ENCODE measurements around the gene UBTD2. TPM values are rescaled to one million over a fixed set of nuclear protein-coding genes. Genes with fewer than 3 reads are reported as not detected.
"Not testable (repeated sequence)": the region's sequence is repeated elsewhere in the genome, so short reads cannot be mapped to it uniquely, and the experiment has no call there.

The UBTD2 gene
- total RNA-seq, 1 experiment from 2014 or later = 26.1 TPM

GRCh38 chr5:172293054-172293744 lies 9.6 kb upstream of the UBTD2 start:
- DNase-seq (ENCODE audit: low read depth) = peak; percentile 68

DNA sequence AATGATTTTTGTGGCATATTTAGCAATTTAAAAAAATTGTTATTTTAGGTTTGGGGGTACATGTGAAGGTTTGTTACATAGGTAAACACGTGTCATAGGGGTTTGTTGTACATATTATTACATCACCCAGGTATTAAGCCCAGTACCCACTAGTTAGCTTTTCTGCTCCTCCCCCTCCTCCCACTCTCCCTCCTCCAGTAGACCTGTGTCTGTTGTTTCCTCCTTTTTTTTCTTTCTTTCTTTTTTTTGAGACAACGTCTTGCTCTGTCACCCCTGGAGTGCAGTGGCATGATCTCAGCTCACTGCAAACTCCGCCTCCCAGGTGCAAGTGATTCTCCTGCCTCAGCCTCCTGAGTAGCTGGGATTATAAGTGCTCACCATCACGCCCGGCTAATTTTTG lies 8.3 kb upstream of the UBTD2 start:
- DNase-seq (ENCODE audit: low read depth) = not testable (repeated sequence)

DNA sequence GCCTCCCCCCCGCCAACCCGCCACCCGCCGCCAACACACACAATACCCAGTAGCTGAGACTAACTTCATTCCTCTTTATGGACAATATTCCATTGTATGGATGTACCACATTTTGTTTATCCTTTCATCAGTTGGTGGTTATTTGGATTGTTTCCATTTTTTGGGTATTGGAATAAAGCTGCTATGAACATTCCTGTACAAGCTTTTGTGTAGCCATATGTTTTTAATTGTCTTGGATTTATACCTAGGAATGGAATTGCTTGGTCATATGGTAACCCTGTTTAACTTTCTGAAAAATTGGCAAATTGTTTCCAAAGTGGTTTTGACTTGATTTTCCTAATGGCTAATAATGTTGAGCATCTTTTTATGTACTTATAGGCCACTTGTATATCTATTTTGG lies 4.9 kb upstream of the UBTD2 start:
- no peak for DNase-seq (ENCODE audit: low read depth)

DNA sequence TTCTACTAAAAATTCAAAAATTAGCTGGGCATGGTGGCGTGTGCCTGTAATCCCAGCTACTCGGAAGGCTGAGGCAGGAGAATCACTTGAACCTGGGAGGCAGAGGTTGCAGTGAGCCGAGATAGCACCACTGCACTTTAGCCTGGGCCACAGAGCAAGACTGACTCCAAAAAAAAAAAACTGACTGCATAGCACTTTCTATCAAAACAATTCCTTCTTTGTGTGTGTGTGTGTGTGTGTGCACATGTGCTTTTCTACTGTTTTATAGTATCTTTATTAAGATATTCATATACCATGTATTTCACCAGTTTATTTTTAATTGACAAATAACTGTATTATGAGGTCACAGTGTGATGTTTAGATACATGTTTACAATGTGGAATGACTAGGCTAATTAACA lies 3.6 kb upstream of the UBTD2 start:
- DNase-seq (ENCODE audit: low read depth) = not testable (repeated sequence)

DNA sequence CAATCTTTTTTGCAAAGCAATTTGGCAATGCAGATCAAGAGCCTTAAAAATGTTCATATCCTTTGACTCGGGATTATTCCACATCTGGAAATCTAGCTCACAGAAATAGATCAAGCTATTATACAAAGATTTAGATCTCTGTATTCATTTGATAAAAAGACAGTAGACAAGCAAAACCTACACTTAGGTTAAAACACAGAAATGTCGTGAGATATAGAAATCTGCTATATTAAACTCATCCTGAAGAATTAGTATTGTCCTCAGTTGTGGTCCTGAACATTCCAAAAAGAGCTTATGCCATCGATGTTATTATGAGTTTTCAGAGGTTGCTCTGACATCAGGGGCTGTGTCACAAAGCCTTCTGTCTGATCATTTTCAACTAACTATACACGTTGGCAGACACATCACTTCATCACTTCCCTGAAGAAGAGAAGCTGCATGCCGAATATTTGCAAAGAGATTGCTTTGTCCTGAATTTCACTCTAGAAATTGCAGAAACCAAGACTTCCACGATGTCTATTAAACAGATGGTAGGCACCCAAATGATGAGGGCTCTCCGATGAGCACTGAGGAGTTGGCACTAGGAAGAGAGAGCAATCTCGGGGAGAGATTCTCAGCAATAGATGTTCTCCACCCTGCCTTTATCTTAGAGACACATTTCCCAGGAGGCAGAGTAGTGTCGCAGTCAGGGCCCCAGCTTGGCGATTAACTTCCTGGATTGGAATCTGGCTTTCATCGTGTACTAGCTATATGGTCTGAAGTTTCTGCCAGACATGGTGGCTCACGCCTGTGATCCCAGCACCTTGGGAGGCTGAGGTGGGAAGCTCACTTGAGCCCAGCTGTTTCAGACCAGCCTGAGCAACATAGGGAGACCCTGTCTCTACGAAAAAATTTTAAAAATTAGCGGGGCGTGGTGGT lies 1.9 kb upstream of the UBTD2 start:
- no peak for DNase-seq (ENCODE audit: low read depth)

GRCh38 chr5:172284611-172284980 lies 1.0 kb upstream of the UBTD2 start:
- peak; percentile 37 for DNase-seq (ENCODE audit: low read depth)

DNA sequence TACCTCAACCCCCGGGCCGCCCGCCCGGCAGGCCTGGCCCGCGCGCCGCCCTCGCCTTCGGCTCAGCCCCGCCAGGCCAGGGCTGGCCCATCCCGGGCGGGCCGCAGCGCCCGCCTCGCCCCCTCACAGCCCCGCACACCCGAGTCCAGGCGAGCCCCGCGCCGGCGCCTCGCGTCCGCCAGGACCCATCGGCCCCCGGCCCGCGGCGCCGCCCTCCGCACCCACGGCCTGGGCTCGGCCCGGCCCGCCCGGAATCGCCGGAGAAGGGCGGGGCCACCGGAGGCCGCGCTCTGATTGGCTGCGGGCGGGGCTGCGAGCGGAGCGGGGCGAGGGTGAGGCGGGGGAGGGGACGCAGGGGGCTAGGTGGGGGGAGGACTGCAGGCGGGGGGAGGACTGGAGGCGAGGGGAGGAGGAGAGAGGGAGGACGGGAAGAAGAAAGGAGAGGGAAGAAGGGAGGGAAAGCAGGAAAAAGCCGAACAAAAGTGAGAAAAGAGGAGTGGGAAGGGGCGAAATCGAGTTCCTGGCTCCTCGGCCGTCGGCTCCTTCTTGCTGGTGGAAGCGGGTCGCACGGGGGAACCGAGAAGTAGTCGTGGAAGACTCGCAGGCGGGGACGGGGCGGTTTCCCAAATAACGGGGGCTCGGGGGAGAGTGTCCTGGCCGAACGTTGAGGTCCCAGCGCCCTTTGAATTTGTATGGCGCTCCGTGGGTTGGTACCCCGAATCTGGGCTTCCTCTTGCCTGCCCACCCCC lies 472 bp upstream of the UBTD2 start:
- DNase-seq (ENCODE audit: low read depth) = peak; percentile 77

- peak; percentile 33 for DNase-seq (ENCODE audit: low read depth)
Observed at GRCh38 chr5:172282272-172283019, 1.1 kb downstream of the UBTD2 start.

GRCh38 chr5:172281346-172281745 lies 2.2 kb downstream of the UBTD2 start:
- no peak for DNase-seq (ENCODE audit: low read depth)

DNA sequence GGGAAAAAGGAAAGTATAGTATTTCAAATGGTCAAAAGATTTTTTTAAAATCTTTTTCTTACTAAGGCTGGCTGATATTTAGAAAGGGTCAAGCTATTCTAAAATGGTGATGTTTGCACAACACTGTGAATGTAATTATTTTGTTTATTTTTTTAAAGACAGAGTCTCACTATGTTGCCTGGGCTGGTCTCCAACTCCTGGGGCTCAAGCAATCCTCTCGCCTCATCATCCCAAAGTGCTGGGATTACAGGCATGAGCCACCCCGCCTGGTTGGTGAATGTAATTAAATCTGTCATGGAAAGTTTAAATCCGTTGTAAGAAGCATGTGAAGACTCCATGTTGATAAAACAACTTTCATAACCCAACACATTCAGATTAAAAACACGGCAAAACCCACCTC lies 2.6 kb downstream of the UBTD2 start:
- peak; percentile 65 for DNase-seq (ENCODE audit: low read depth)

- DNase-seq (ENCODE audit: low read depth) = no peak
Observed at GRCh38 chr5:172280317-172280716, 3.2 kb downstream of the UBTD2 start.

DNA sequence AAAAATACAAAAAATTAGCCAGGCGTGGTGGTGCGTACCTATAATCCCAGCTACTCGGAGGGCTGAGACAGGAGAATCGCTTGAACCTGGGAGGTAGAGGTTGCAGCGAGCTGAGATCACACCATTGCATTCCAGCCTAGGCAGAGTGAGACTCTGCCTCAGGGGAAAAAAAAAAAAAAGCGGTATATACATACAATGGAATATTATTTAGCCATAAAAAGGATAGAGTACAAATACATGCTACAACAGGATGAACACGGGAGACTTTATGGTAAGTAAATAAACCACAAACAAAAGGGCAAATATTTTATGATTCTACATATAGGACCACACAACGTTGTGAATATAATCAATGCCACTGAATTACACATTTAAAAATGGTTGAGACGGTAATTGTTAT lies 5.2 kb downstream of the UBTD2 start:
- DNase-seq (ENCODE audit: low read depth) = no peak

- DNase-seq (ENCODE audit: low read depth) = peak; percentile 80
Observed at GRCh38 chr5:172276214-172276613, 7.3 kb downstream of the UBTD2 start.

DNA sequence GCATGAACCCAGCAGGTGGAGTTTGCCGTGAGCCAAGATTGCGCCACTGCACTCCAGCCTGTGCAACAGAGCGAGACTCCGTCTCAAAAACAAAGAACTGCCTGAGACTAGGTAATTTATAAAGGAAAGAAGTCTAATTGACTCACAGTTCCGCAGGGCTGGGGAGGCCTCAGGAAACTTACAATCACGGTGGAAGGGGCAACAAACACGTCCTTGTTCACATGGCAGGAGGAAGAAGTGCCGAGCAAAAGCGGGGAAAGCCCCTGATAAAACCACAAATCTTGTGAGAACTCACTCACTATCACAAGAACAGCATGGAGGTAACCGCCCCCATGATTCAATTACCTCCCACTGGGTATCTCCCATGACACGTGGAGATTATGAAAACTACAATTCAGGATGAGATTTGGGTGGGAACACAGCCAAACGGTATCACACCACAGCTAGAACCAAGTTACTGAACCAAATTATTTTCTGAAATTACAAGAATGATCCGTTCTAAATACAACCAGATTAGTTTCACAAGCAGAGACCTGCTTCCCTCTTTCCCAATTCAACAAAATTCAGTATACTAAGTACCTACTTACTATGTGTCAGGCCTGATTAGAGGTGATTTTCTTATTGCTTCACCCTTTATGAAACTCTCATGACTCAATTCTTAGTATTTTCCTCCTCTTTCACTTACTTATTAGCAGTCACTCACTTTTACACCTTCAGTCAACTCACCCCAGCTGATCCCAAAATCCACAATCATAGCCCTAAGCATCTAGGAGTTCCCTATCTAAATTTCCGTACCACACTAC lies 8.4 kb downstream of the UBTD2 start:
- no peak for DNase-seq (ENCODE audit: low read depth)

DNA sequence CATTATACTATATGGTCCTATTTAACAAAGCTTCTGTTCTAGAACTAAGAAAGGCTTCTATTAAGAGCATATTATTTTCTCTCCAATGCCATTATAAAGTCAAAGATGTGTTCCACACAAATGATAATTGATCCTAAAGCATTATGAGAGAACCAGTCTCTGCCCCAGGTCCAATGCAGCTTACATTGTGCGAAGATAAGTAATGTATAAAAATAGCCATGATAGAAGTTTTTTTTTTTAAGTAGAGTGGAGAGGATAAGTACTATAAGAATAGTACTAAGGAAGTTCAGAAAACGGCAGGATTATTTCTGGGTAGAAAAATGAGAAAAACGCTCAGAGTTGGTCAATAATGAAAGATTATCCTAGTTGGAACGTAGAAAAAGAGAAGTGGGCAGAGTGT lies 15.6 kb downstream of the UBTD2 start:
- DNase-seq (ENCODE audit: low read depth) = no peak

DNA sequence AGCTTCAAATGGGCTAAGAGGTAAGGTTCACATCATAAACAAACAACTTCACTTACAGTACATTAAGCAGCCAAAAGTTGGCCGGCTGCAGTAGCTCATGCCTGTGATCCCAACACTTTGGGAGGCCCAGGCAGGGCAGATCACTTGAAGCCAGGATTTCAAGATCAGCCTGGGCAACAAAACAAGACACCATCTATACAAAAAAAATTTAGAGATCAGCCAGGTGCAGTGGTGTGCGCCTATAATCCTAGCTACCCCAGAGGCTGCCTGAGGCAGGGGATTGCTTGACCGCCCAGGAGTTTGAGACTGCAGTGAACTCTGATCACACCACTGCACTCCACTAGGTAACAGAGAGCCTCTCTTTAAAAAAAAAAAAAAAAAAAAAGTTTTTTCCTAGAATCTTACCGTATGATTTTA lies 16.9 kb downstream of the UBTD2 start:
- no peak for DNase-seq (ENCODE audit: low read depth)

DNA sequence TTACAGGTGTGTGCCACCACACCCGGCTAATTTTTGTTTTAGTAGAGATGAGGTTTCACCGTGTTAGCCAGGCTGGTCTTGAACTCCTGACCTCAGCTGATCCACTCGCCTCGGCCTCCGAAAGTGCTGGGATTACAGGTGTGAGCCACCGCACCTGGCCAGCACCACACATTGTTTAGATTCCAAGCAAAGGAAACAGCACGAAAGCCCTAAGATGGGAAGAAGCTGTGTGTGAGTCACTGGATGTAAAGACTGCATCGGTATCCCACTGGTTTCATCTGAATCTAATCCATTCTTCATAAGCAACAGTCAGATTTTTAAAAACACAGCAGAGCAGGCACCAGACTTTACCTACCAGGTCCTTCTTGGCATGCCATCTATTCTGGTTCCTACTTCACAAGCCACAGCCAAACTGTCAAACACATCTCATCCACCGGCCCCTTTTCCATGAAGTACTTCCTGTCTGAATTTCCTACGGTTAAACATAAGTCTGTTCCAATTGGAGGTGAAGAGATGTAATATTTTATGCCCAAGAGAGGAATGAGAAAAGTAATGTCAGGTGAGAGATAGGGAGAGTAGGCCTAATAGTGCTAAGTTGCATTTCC lies 17.4 kb downstream of the UBTD2 start:
- no peak for DNase-seq (ENCODE audit: low read depth)

GRCh38 chr5:172264815-172265395 lies 18.7 kb downstream of the UBTD2 start:
- no peak for DNase-seq (ENCODE audit: low read depth)

DNA sequence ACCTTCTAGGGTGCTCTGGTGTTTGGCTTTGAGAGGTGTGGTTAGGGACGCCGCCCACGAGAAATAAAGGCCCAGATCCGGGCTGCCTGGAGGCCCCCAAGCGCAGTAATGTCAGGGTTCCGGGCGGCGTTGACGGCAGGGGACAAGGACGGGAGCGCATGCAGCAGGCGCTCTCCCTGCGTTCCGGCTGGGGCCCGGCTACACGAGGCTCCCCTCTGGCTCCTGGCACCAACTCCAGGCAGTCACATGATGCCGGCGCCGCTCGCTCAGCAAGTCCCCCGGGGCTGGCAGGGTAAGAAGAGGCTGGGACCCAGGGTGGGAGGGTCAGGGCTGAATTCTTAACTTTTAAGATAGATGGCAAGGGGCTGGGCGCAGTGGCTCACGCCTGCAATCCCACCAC lies 28.1 kb downstream of the UBTD2 start:
- DNase-seq (ENCODE audit: low read depth) = no peak

GRCh38 chr5:172252501-172252900 lies 31.1 kb downstream of the UBTD2 start:
- DNase-seq (ENCODE audit: low read depth) = no peak
